SK-N-SH treated with all-trans-retinoic acid at 6 μM for 48 hours (cell line): ENCODE measurements around the gene THSD4.

Experiments used
- ATAC-seq: fragments of 200-7000 bp; cut with Tn5 transposase; 3 replicates; pipeline ENCODE4 v1.9.1; 2020; ENCODE audit warnings: mild to moderate bottlenecking, moderate library complexity
- ARNTL ChIP-seq: fragments of 450-650 bp; formaldehyde crosslinking; IDR thresholded peaks from 2 replicates; pipeline ENCODE4 v1.5.0; 2020; ENCODE audit warnings: low read depth, mild to moderate bottlenecking, moderate library complexity, borderline replicate concordance
- BACH2 ChIP-seq: fragments of 250-450 bp; sonication (Bioruptor Pico); IDR thresholded peaks from 2 replicates; pipeline ENCODE4 v1.9.0; 2021; ENCODE audit warnings: mild to moderate bottlenecking, borderline replicate concordance
- CSDC2 ChIP-seq: fragments of 250-450 bp; sonication (Bioruptor Pico); IDR thresholded peaks from 2 replicates; pipeline ENCODE4 v1.5.0; 2020; ENCODE audit warnings: mild to moderate bottlenecking, moderate library complexity
- CSRNP3 ChIP-seq: fragments of 250-450 bp; sonication (Bioruptor Pico); IDR thresholded peaks from 2 replicates; pipeline ENCODE4 v1.5.1; 2021; ENCODE audit warnings: mild to moderate bottlenecking, moderate library complexity
- ESRRG ChIP-seq: fragments of 250-450 bp; sonication (Bioruptor Pico); IDR thresholded peaks from 2 replicates; pipeline ENCODE4 v1.6.1; 2021; ENCODE audit warnings: mild to moderate bottlenecking
- GLIS3 ChIP-seq: fragments of 250-450 bp; sonication (Bioruptor Pico); IDR thresholded peaks from 2 replicates; pipeline ENCODE4 v1.5.0; 2020; ENCODE audit warnings: mild to moderate bottlenecking, moderate library complexity
- ISL1 ChIP-seq: fragments of 250-450 bp; sonication (Bioruptor Pico); IDR thresholded peaks from 2 replicates; pipeline ENCODE4 v2.1.2; 2022; ENCODE audit warnings: mild to moderate bottlenecking, moderate library complexity
- OSR1 ChIP-seq: fragments of 250-450 bp; sonication (Bioruptor Pico); IDR thresholded peaks from 2 replicates; pipeline ENCODE4 v1.8.0; 2022; ENCODE audit warnings: moderate library complexity, mild to moderate bottlenecking, inconsistent platforms
- PATZ1 ChIP-seq: fragments of 250-450 bp; sonication (Bioruptor Pico); IDR thresholded peaks from 2 replicates; pipeline ENCODE4 v1.8.0; 2020; ENCODE audit warnings: mild to moderate bottlenecking, moderate library complexity, borderline replicate concordance
- POU6F1 ChIP-seq: fragments of 250-450 bp; sonication (Bioruptor Pico); IDR thresholded peaks from 2 replicates; pipeline ENCODE4 v1.8.0; 2021; ENCODE audit warnings: low read depth, mild to moderate bottlenecking, moderate library complexity, borderline replicate concordance
- PPARA ChIP-seq: fragments of 250-450 bp; sonication (Bioruptor Pico); IDR thresholded peaks from 2 replicates; pipeline ENCODE4 v1.5.0; 2020; ENCODE audit warnings: mild to moderate bottlenecking, borderline replicate concordance
- RARB ChIP-seq: fragments of 250-450 bp; sonication (Bioruptor Pico); IDR thresholded peaks from 2 replicates; pipeline ENCODE4 v1.8.0; 2021; ENCODE audit warnings: mild to moderate bottlenecking, moderate library complexity
- SNAI2 ChIP-seq: fragments of 250-450 bp; sonication (Bioruptor Pico); IDR thresholded peaks from 2 replicates; pipeline ENCODE4 v1.5.0; 2020; ENCODE audit warnings: mild to moderate bottlenecking, moderate library complexity
- TCF4 ChIP-seq: fragments of 250-450 bp; sonication (Bioruptor Pico); IDR thresholded peaks from 2 replicates; pipeline ENCODE4 v1.8.0; 2021; ENCODE audit warnings: mild to moderate bottlenecking, moderate library complexity, borderline replicate concordance
- TOX ChIP-seq: fragments of 250-450 bp; sonication (Bioruptor Pico); IDR thresholded peaks from 2 replicates; pipeline ENCODE4 v1.8.0; 2021; ENCODE audit warnings: mild to moderate bottlenecking, moderate library complexity, borderline replicate concordance
- TSHZ2 ChIP-seq: fragments of 250-450 bp; sonication (Bioruptor Pico); IDR thresholded peaks from 2 replicates; pipeline ENCODE4 v1.5.0; 2020; ENCODE audit warnings: mild to moderate bottlenecking, moderate library complexity
- ZC3H10 ChIP-seq: fragments of 250-450 bp; sonication (Bioruptor Pico); IDR thresholded peaks from 2 replicates; pipeline ENCODE4 v1.5.1; 2021; ENCODE audit warnings: mild to moderate bottlenecking, moderate library complexity
- ZFP30 ChIP-seq: fragments of 450-650 bp; formaldehyde crosslinking; IDR thresholded peaks from 2 replicates; pipeline ENCODE4 v1.5.0; 2022; ENCODE audit warnings: mild to moderate bottlenecking, moderate library complexity
- ZNF565 ChIP-seq: fragments of 450-650 bp; formaldehyde crosslinking; conservative IDR thresholded peaks from 2 replicates; pipeline ENCODE4 v1.5.0; 2020; ENCODE audit warnings: low read depth, mild to moderate bottlenecking, moderate library complexity
- ZNF8 ChIP-seq: fragments of 450-650 bp; formaldehyde crosslinking; IDR thresholded peaks from 2 replicates; pipeline ENCODE4 v1.5.0; 2020; ENCODE audit warnings: mild to moderate bottlenecking, moderate library complexity
- TF ChIP-seq, protein P1 (sequence below): fragments of 250-450 bp; sonication (Bioruptor Pico); IDR thresholded peaks from 2 replicates; pipeline ENCODE4 v1.5.1; 2020; ENCODE audit warnings: low read depth, mild to moderate bottlenecking, moderate library complexity

THSD4 gene

DNA sequence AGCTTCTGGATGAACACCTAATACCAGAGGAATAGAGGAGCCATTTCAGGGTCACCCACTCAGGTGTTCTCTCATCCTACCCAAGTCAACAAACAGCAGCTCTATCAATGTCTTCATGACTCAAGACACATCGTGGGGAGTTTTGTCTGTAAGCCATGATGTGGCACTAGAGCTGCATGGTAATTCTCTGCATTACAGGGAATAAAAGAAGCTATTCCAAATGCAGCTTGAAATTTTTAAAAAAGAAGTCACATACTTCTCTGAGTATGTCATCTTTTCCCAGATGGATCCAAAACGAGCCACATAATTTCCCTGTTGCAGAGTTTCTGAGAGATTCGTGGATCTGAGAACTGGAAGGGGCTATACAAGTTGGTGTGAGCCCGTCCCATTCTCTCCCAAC is 6.1 kb upstream of the THSD4 start:
- TF ChIP-seq RARB (CRISPR knock-in tag): no peak
- no peak for TF ChIP-seq ZNF565
- no peak for TF ChIP-seq TSHZ2
- TF ChIP-seq TCF4 (CRISPR knock-in tag): no peak
- no peak for TF ChIP-seq ARNTL
- no peak for TF ChIP-seq SNAI2 (CRISPR knock-in tag)
- TF ChIP-seq ISL1 (CRISPR knock-in tag): no peak
- no peak for TF ChIP-seq PATZ1
- no peak for TF ChIP-seq PPARA (CRISPR knock-in tag)
- no peak for TF ChIP-seq OSR1 (CRISPR knock-in tag)
- no peak for TF ChIP-seq ESRRG (CRISPR knock-in tag)
- peak; percentile 82 for ATAC-seq

DNA sequence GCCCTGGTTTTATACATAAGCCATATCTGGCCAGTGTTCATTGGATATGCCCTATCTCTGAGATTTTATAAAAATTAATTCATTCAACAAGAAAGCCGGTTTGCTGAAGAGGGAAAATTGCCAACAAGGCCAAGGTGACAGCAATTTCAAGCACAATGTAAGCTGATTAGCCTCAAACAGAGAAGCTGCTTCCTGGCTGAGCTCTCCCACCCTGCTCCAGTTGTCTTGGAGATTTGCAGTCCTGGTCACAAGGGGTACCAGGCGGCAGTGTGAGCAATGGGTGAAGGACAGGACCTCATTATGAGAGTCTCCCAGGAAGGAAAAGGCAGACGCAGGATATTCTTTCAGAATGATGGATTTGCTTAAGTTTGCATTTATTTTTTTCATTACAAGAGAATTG is 5.4 kb upstream of the THSD4 start:
- TF ChIP-seq GLIS3 (CRISPR knock-in tag) (no peak), ZFP30 (CRISPR knock-in tag) (no peak), TOX (CRISPR knock-in tag) (no peak), RARB (CRISPR knock-in tag) (no peak), POU6F1 (CRISPR knock-in tag) (no peak), TCF4 (CRISPR knock-in tag) (no peak), SNAI2 (CRISPR knock-in tag) (no peak), PPARA (CRISPR knock-in tag) (no peak), ISL1 (CRISPR knock-in tag) (no peak), CSDC2 (CRISPR knock-in tag) (no peak), BACH2 (CRISPR knock-in tag) (no peak)
- TF ChIP-seq, protein P1, sequence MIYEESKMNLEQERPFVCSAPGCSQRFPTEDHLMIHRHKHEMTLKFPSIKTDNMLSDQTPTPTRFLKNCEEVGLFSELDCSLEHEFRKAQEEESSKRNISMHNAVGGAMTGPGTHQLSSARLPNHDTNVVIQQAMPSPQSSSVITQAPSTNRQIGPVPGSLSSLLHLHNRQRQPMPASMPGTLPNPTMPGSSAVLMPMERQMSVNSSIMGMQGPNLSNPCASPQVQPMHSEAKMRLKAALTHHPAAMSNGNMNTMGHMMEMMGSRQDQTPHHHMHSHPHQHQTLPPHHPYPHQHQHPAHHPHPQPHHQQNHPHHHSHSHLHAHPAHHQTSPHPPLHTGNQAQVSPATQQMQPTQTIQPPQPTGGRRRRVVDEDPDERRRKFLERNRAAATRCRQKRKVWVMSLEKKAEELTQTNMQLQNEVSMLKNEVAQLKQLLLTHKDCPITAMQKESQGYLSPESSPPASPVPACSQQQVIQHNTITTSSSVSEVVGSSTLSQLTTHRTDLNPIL: no peak
- ATAC-seq: no peak

DNA sequence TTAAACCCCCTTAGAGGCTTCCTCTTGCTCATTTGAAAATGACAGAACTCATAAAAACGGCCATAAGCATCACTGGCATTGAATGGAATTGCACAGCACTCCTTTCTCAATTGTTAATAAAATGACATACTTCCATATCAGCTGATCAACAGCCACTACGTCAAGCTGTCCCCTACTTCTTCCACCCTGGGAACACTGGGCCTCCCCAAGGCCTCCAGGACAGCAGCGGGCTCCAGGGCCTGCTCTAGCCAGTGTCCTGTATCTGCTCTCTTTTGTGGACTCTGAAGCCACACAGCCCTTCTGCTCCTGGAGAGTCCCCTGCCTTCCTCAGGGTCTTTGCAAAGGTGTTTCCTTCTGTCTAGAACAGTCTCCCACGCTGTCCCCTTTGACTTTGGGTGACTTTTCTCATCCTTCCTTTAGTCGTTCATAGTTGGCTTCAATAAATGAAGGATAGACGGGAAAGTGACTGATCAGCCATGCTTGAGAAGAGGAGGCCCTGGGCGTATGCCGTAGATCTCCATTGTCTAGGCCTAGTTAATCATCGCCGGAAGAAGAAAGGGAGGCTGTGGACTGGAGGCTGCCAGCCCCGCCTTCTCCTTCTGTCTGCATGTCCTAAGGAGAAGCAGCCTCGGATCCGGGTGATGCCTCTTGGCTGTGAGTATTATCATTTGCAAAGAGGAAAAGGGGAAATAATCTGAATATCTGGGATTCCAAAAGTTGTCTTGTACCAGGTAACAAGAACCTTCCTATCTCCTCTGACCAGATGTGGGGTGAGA is 4.7 kb upstream of the THSD4 start:
- ATAC-seq: no peak
- no peak for TF ChIP-seq ZNF8
- no peak for TF ChIP-seq ESRRG (CRISPR knock-in tag)
- TF ChIP-seq ZFP30 (CRISPR knock-in tag): no peak
- TF ChIP-seq ZC3H10 (CRISPR knock-in tag): no peak
- no peak for TF ChIP-seq BACH2 (CRISPR knock-in tag)
- no peak for TF ChIP-seq TCF4 (CRISPR knock-in tag)
- no peak for TF ChIP-seq PPARA (CRISPR knock-in tag)
- no peak for TF ChIP-seq TSHZ2
- no peak for TF ChIP-seq CSRNP3 (CRISPR knock-in tag)
- no peak for TF ChIP-seq OSR1 (CRISPR knock-in tag)
- TF ChIP-seq PATZ1: no peak
